Left colon (tissue), 2 donors: ENCODE data around the gene MEGF11. TPM values are rescaled to one million over a fixed set of nuclear protein-coding genes. Genes with fewer than 3 reads are reported as not detected.

Experiments used
- ATAC-seq: fragments of 200-7000 bp; cut with Tn5 transposase; one replicate; pipeline ENCODE4 v1.9.1; 2020; ENCODE audit warnings: mild to moderate bottlenecking, moderate library complexity
- DNase-seq, 2 donors: peaks; one replicate each; pipeline ENCODE4 v3.0.0-alpha.2; 2020
- intact Hi-C, 2 donors: fragments of 100-400 bp; cut with DNase I in 1 of 2; cut with micrococcal nuclease in 1 of 2; formaldehyde crosslinking; loops; one replicate each; pipeline versions ENCODE4 v1.11.2 to v1.14.0; 2022; cut with DNase I, micrococcal nuclease
- long read RNA-seq: library from polyadenylated mRNA; unstranded; transcript quantifications from one replicate; pipeline ENCODE4 v2.0.0, GENCODE V29; 2021
- total RNA-seq, 2 donors: library from RNA; stranded (reverse); fragmentation: NEBNext Ultra II Directional; extraction: Animal tissue kit (Norgen Biotek cat#: 25700); gene quantifications; one replicate each; pipeline ENCODE4 v1.2.1, GENCODE V29; 2021
- donor health status: DM: no; HTN: no; CAD: no.
- donor health status: DM: yes; HTN: yes; CAD: no.

The MEGF11 gene
- total RNA-seq = not detected
- long read RNA-seq = 0 reads

GRCh38 chr15:66253418-66254088, at the start of gene MEGF11:
Gene MEGF11 (minus strand): TSS chr15:66253750. CDS start chr15:66128403, 125,347 bp downstream.
- ATAC-seq = peak; percentile 66
- intact Hi-C loops = no loop called here
- peak in 1 of 2 donors; percentile 20 for DNase-seq

- DNase-seq = no peak
- no peak for ATAC-seq
- intact Hi-C loops = no loop called here
Measured at GRCh38 chr15:66302489-66303278, 49.1 kb upstream of the MEGF11 start.

DNA sequence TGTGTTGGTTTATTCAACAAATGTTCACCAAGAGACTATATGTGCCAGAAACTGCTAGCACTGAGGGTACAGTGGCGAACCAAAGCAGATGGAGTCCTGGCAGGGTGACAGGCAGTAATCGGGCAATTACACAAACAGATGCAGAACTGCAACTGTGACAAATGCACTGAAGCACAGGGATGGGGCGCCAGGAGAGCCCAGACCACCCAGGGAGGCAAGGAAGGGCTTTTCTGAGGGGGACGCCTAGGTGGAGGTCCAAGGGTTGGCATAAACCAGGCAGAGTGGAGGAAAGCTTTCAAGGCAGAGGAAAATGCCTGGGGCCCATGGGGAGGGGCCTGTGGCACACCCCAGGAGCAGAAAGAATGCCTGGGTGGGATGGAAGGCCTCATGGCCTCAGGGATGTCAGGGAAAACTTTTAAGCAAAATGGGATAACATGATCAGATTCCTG, 45.3 kb upstream of the MEGF11 start:
- ATAC-seq (no peak), DNase-seq (no peak)
- intact Hi-C loops = no loop called here

DNA sequence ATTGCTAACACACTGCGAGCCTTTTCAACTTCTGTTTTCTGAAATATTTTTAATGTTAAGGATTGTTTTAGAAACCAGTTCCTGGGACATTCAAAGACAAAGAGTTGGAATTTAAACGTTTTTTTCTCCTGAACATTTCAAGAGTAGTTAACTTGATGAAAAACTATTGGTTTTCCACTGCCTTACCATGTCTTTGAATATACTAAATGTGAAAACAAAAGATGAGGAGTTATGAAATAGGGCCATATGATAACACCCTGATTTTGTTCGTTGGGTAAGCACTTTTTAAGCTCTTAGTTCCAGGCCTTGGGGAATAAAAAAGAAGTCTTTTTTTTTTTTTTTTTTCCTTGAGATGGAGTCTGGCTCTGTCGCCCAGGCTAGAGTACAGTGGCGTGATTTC, 42.6 kb upstream of the MEGF11 start:
- ATAC-seq (no peak), DNase-seq (no peak)
- intact Hi-C loops = no loop called here

DNA sequence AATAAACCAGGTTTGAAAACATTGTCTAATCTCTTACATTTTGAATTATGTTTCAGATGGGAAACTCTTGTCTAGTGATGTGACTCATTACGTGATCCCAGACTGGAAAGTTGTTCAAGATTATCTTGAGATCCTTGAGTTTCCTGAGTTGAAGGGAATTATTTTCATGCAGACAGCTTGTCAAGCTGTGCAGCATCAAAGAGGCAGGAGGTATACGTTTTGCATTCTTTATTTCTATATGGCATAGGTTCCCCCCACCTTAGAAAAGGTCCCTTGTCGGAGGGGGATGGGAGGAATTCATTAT, 41.3 kb upstream of the MEGF11 start:
- intact Hi-C loops = no loop called here
- ATAC-seq (no peak), DNase-seq (no peak)

- intact Hi-C loops = no loop called here
- ATAC-seq = peak; percentile 45
Measured at GRCh38 chr15:66294157-66294931, 40.8 kb upstream of the MEGF11 start.

DNA sequence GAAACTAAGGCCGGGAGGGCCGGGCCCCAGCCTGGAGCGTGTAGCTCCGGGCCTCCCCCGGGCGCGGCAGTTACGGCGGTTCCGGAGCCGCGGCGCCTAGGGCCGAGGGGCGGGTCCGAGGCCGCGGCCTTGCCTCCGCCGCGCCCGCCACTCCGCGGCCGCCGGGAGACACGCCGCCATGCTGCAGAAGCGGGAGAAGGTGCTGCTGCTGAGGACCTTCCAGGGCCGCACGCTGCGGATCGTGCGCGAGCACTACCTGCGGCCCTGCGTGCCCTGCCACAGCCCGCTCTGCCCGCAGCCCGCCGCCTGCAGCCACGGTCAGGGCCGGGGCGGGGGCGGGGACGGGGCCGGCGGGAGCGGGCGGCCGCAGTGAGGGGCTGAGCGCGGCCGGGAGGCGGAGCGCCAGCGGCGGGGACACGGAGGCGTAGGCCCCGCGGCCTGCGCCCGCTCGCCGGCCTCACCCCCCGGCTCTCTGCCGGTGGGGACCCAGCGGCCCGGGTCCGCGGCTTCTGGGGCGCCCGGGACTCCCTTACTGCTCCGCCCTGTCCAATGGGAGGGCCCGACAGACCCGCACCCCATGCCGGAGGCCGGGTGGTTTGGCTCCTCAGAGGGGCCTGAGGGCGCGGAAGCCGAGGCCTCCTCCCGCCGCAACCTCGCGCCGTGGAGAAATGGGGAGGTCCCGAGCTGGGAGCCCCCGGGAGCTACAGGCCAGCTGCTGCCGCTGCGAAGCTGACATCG, 40.0 kb upstream of the MEGF11 start, which contains the start of gene DIS3L:
DIS3L (plus strand) TSS at position 150 of the 738 bp plus-strand sequence; CDS start at position 179, 29 bp downstream.
- intact Hi-C loops = no loop called here
- DNase-seq = peak; percentile 49 to 78
- peak; percentile 87 for ATAC-seq

More at GRCh38 chr15:66294157-66294931, 40.8 kb upstream of the MEGF11 start:
- peak; percentile 37 to 41 for DNase-seq

DNA sequence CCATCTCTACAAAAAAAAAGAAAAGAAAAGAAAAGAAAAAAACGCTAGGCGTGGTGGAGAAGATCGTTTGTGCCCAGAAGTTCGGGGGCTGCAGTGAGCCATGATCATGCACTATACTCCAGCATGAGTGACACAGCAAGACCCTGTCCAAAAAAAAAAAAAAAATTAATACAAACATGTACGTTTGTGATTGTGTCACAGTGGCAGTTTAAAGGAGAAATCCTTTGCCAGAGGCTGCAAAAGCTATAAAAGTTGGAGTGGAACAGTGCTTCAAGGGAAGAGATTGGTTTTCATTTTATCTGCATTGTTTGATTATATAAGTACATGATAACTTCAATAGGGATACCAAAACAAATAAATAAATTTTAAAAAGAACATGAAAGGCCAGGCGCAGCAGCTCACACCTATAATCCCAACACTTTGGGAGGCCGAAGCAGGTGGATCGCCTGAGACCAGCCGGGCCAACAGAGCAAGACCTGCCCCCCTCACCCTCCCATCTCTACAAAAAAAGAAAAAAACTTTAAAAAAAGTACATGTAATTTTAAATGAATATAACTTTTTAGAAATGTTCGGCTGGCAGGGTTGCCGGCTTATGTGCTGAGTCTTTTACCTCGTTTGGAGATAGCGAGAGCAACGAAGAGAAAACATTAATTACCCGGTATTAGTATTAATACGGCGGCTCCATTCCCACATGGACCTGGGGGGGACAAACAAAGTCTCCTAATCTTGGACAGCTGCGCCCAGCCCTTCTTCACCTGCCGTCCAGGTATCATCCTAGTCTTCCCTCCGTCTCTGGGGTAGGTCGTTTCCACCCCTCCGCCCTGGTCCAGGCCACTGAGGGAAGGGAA, 39.2 kb upstream of the MEGF11 start:
- DNase-seq (no peak), ATAC-seq (peak; percentile 4)
- intact Hi-C loops = no loop called here

- ATAC-seq (no peak), DNase-seq (no peak)
- intact Hi-C loops = no loop called here
Measured at GRCh38 chr15:66291816-66292570, 38.4 kb upstream of the MEGF11 start.

DNA sequence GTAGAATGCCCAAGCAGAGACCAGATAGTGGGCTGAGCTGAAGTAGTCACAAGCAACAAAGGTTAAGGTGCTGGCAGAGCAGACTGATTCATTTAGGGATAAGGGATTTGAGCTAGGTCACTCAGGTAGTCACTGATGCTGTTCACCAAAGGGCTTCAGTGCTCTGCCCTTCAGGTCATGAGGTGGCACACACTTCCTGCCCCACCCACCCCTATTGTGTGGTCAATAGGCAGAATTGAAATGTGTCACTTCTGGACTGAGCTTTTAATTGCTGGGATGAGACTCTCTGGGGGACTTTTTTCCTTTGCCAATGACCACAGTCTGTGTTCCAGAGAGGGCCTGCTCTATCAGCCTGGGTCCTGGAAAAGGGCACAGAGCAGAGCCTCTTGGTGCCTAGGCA, 37.0 kb upstream of the MEGF11 start:
- no peak for DNase-seq
- intact Hi-C loops = no loop called here

GRCh38 chr15:66290007-66290406, 36.5 kb upstream of the MEGF11 start:
- ATAC-seq (no peak), DNase-seq (no peak)
- intact Hi-C loops = no loop called here

More for the DNA sequence above, 37.0 kb upstream of the MEGF11 start:
- ATAC-seq = no peak

DNA sequence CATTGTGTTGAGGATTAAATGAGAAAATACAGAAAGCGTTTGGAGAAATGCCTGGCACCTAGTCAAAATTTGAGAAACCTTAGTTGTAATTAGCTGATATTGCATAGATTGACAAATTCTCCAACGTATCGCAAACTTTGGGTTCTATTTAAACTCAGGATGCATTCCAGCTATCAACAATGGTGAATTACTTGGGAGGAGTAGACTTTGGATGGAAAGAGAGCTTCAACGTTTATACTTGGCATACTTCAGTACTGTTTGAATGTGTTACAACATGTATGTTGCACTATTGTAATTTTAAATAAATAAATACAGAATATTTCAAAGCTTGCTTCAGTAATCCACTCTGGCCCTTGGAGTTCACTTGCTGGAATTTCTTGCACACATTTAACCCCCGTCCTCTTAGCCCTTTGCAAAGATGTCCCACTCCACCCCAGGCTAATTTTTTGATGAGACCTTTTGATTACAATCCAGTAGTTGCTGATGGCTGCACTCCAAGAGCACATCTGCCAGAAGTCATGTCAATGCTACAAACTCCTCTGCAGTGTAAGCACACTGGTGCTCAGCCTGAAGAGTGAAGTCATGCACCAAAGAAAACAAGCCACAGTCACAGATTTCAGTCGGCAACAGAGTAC, 35.1 kb upstream of the MEGF11 start:
- no peak for DNase-seq
- intact Hi-C loops = loop anchor here in 1 of 2 donors (10.0 kb wide), 1 partner anchor 304 kb away; no protein-coding TSS in a partner anchor
- no peak for ATAC-seq

DNA sequence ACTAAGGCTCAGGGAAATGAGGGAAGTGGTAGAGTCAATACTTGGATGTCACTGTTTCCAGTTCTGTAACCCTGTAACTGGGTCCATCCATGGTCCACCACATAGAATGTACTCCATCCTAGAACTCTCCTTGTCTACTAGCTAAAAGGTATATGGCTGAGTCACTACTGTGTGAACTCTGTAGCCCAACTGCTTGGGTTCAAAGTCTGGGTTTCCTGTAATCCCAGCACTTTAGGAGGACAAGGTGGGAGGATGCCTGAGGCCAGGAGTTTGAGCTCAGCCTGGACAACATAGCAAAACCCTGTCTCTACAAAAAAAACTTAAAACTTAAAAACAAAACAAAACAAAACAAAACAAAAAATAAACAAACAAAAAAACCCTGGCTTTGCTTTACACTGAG, 34.5 kb upstream of the MEGF11 start:
- ATAC-seq (peak; percentile 45), DNase-seq (no peak)
- intact Hi-C loops = loop anchor here in 1 of 2 donors (10.0 kb wide), 1 partner anchor 303 kb away; no protein-coding TSS in a partner anchor

DNA sequence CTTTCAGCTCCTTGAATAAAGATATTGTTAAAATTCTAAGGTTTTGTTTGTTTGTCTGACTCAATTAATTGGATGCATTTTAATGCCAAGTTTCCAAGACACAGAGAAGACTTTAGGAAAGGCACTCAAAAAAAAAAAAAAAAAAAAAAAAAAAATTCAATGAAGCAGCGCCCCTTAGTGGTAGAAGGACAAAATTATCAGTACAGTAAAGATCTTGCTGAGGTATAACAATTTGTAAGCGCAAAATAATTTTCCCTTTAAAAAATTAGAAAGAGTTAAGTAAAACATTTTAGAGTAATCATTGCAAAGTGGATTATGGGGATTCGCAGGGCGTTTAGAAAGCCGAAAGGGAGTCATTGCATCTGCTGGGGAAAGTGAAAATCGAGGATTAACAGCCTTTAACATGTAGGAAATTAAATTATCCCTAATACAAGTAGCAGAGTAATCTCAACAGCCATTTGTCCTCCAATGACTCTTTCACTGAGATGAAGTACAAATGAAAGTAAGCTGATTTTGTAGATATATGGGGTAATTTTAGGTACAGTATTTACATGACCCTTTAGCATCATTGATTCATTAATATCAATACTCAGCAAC, 34.0 kb upstream of the MEGF11 start:
- ATAC-seq = no peak
- no peak for DNase-seq
- intact Hi-C loops = loop anchor here in 1 of 2 donors (10.0 kb wide), 1 partner anchor 303 kb away; no protein-coding TSS in a partner anchor

GRCh38 chr15:66285533-66286280, 32.2 kb upstream of the MEGF11 start:
- intact Hi-C loops = loop anchor here in 1 of 2 donors (10.0 kb wide), 1 partner anchor 301 kb away; no protein-coding TSS in a partner anchor
- no peak for DNase-seq
- ATAC-seq = no peak
